SK-N-SH (cell line): ENCODE measurements around the gene TACC2. TPM values are rescaled to one million over a fixed set of nuclear protein-coding genes. Genes with fewer than 3 reads are reported as not detected.

Experiments
- CTCF ChIA-PET: fragments of 300-600, 350-600 bp; formaldehyde crosslinking; extraction: SDS; loops from one replicate; lab custom pipeline; 2021; lab: Yijun Ruan, JAX
- POLR2A ChIA-PET: fragments of 350-600 bp; sonication (Branson Sonifier 250); formaldehyde crosslinking; extraction: SDS; loops from one replicate; lab custom pipeline; 2020; ENCODE audit warnings: antibody characterized with exemption, inconsistent platforms; lab: Yijun Ruan, JAX
- DNase-seq: peaks from one replicate; pipeline ENCODE4 v3.0.0; 2012
- H2AFZ ChIP-seq: fragments of 200-600 bp; sonication (generic); 2 replicates; pipeline ENCODE4 v1.8.1; 2016; ENCODE audit warnings: antibody characterized with exemption, mild to moderate bottlenecking, low read depth
- H3F3A ChIP-seq: fragments of 200-600 bp; sonication (generic); replicated peaks from 2 replicates; pipeline ENCODE3; 2016; ENCODE audit warnings: antibody characterized with exemption, mild to moderate bottlenecking; ENCODE audit not compliant: insufficient read depth
- H3K27ac ChIP-seq, 2 experiments: fragments of 200-500 bp in 1 of 2; fragments of 200-600 bp in 1 of 2; sonication (Bioruptor generic) in 1 of 2; sonication (generic), shearing (Covaris generic) in 1 of 2; 2 replicates each; pipeline versions ENCODE4 v1.5.1 to v1.6.1; 2014 to 2016; ENCODE audit warnings: low read depth in 2 of 2, inconsistent platforms in 1 of 2, low read length in 1 of 2, mild to moderate bottlenecking in 1 of 2, mixed read lengths in 1 of 2
- H3K27me3 ChIP-seq: fragments of 200-600 bp; sonication (generic), shearing (Covaris generic); 2 replicates; pipeline ENCODE4 v1.6.1; 2016; ENCODE audit warnings: mixed run types; ENCODE audit not compliant: insufficient read depth
- H3K36me3 ChIP-seq, 2 experiments: fragments of 200-500 bp in 1 of 2; fragments of 200-600 bp in 1 of 2; sonication (Bioruptor generic) in 1 of 2; sonication (generic) in 1 of 2; replicated peaks in 1 of 2; 2 replicates each; pipeline versions ENCODE3 to v1.5.1; 2014 to 2016; ENCODE audit warnings: low read length in 1 of 2, mild to moderate bottlenecking in 1 of 2; ENCODE audit not compliant: insufficient read depth in 2 of 2, control insufficient read depth in 1 of 2
- H3K4me1 ChIP-seq, 2 experiments: fragments of 200-500 bp in 1 of 2; fragments of 200-600 bp in 1 of 2; sonication (Bioruptor generic) in 1 of 2; sonication (generic), shearing (Covaris generic) in 1 of 2; 2 replicates each; pipeline versions ENCODE4 v1.5.1 to v1.6.1; 2014 to 2016; ENCODE audit warnings: low read depth in 1 of 2, low read length in 1 of 2, mixed run types in 1 of 2; ENCODE audit not compliant: insufficient read depth in 2 of 2, control insufficient read depth in 1 of 2
- H3K4me2 ChIP-seq: fragments of 200-600 bp; sonication (generic), shearing (Covaris generic); 2 replicates; pipeline ENCODE4 v1.6.1; 2017; ENCODE audit warnings: mixed run types
- H3K4me3 ChIP-seq, 2 experiments: fragments of 200-500 bp in 1 of 2; fragments of 200-600 bp in 1 of 2; sonication (Bioruptor generic) in 1 of 2; sonication (generic), shearing (Covaris generic) in 1 of 2; 2 replicates each; pipeline versions ENCODE4 v1.5.1 to v1.8.1; 2014 to 2016; ENCODE audit warnings: low read depth in 2 of 2, inconsistent platforms in 1 of 2, low read length in 1 of 2, mild to moderate bottlenecking in 1 of 2, mixed read lengths in 1 of 2, moderate library complexity in 1 of 2
- H3K79me2 ChIP-seq: fragments of 200-600 bp; sonication (generic); 2 replicates; pipeline ENCODE4 v1.8.1; 2017; ENCODE audit warnings: mild to moderate bottlenecking; ENCODE audit not compliant: insufficient read depth
- H3K9ac ChIP-seq: fragments of 200-600 bp; sonication (generic); 2 replicates; pipeline ENCODE4 v1.6.1; 2017; ENCODE audit warnings: mixed run types
- H3K9me2 ChIP-seq: fragments of 200-600 bp; sonication (generic); 2 replicates; pipeline ENCODE4 v1.6.1; 2017; ENCODE audit warnings: mixed run types
- H3K9me3 ChIP-seq: fragments of 200-600 bp; sonication (generic); 2 replicates; pipeline ENCODE4 v1.6.1; 2017; ENCODE audit warnings: mixed run types, mild to moderate bottlenecking, moderate library complexity
- H4K20me1 ChIP-seq: fragments of 200-600 bp; sonication (generic); 2 replicates; pipeline ENCODE4 v1.6.1; 2017; ENCODE audit warnings: mild to moderate bottlenecking, mixed run types; ENCODE audit not compliant: insufficient read depth
- CHD2 ChIP-seq: fragments of 150-350 bp; IDR thresholded peaks from 2 replicates; pipeline ENCODE4 v1.6.1; 2018; ENCODE audit warnings: low read length; ENCODE audit not compliant: partially characterized antibody
- ELF1 ChIP-seq: IDR thresholded peaks from 2 replicates; pipeline ENCODE4 v1.4.0; 2012
- EP300 ChIP-seq, 2 experiments: IDR thresholded peaks; 2 replicates each; pipeline versions ENCODE4 v1.4.0 to v1.6.1; 2012; ENCODE audit warnings: borderline replicate concordance in 1 of 2, low read depth in 1 of 2, low read length in 1 of 2
- EZH2phosphoT487 ChIP-seq: fragments of 200-600 bp; sonication (generic); IDR thresholded peaks from 2 replicates; pipeline ENCODE4 v1.6.1; 2017; ENCODE audit warnings: low read depth, mixed run types, mild to moderate bottlenecking, antibody characterized with exemption, moderate library complexity, borderline replicate concordance
- FOXJ3 ChIP-seq: sonication (generic); formaldehyde crosslinking; IDR thresholded peaks from 2 replicates; pipeline ENCODE4 v1.5.1; 2020; ENCODE audit warnings: mild to moderate bottlenecking, missing genetic modification reagents
- FOXM1 ChIP-seq: IDR thresholded peaks from 2 replicates; pipeline ENCODE4 v1.4.0; 2012; ENCODE audit warnings: low read depth, mild to moderate bottlenecking
- MEF2A ChIP-seq: IDR thresholded peaks from 2 replicates; pipeline ENCODE4 v1.4.0; 2012; ENCODE audit warnings: low read depth, borderline replicate concordance
- MXI1 ChIP-seq: IDR thresholded peaks from 2 replicates; pipeline ENCODE4 v1.6.1; 2012; ENCODE audit warnings: mild to moderate bottlenecking, low read depth, low read length, improper control_type of control experiment
- RAD21 ChIP-seq: IDR thresholded peaks from 2 replicates; pipeline ENCODE4 v1.6.1; 2012; ENCODE audit warnings: mild to moderate bottlenecking, low read length
- RFX5 ChIP-seq: IDR thresholded peaks from 2 replicates; pipeline ENCODE4 v1.6.1; 2012; ENCODE audit warnings: mild to moderate bottlenecking, improper control_type of control experiment, low read length
- RXRA ChIP-seq: IDR thresholded peaks from 2 replicates; pipeline ENCODE4 v1.4.0; 2012; ENCODE audit warnings: low read depth, mild to moderate bottlenecking, borderline replicate concordance
- SIN3A ChIP-seq: IDR thresholded peaks from 2 replicates; pipeline ENCODE4 v1.6.1; 2012; ENCODE audit warnings: low read depth, mild to moderate bottlenecking, low read length, moderate library complexity, borderline replicate concordance
- SMC3 ChIP-seq: IDR thresholded peaks from 2 replicates; pipeline ENCODE4 v1.6.1; 2012; ENCODE audit warnings: low read depth, low read length, improper control_type of control experiment
- TAF1 ChIP-seq: IDR thresholded peaks from 2 replicates; pipeline ENCODE4 v1.6.1; 2012; ENCODE audit warnings: low read depth, mild to moderate bottlenecking, low read length, moderate library complexity, borderline replicate concordance
- WGBS: methylation state at CpG from one replicate; pipeline ENCODE4 v1.1.6; 2017; ENCODE audit warnings: low lambda C conversion rate; 5-methylcytosine and 5-hydroxymethylcytosine counted together
- polyA plus RNA-seq, 3 experiments: library from polyadenylated mRNA; depleted of rRNA; stranded (reverse); fragments of >200 nt; gene quantifications; 2 replicates each; pipeline ENCODE4 v1.2.3, GENCODE V29; 2012
- TF ChIP-seq, protein P1 (sequence below): IDR thresholded peaks from 2 replicates; pipeline ENCODE4 v1.4.0; 2012; ENCODE audit warnings: low read depth, borderline replicate concordance
- TF ChIP-seq, protein P2 (sequence below): IDR thresholded peaks from 2 replicates; pipeline ENCODE4 v1.4.0; 2012; ENCODE audit warnings: low read depth
- TF ChIP-seq, protein P3 (sequence below): IDR thresholded peaks from 2 replicates; pipeline ENCODE4 v1.4.0; 2012; ENCODE audit warnings: low read depth, borderline replicate concordance

Gene TACC2
- polyA plus RNA-seq, 1 of the 3 experiments (the other 2 are of a cell fraction): 8.8 TPM

DNA sequence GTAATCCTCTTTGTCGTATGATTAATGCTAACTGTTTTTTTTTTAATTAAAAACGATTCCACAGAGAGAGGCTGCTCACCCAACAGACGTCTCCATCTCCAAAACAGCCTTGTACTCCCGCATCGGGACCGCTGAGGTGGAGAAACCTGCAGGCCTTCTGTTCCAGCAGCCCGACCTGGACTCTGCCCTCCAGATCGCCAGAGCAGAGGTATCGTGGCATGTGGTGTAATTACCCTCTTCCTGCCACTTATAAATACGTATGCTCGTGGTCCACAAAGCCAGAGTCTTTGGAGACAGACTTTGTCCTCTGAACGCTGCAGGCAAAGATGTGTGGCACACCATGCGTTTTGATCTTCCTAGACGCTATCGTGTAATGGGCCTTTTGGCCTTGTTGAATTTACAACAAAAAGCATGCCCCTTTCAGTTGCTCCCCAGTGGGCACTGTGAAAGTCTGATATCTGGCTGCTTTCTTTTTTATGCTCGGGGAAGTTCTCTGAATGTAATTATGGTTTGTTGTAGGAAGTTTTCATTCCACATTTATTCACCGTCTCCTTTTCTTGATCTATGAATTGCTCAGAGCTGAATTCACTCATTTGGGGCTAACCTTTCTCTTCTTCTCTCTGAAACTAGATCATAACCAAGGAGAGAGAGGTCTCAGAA lies 248.5 kb downstream of the TACC2 start:
- no peak overlapping the region for H3K4me2 ChIP-seq
- H3K27ac ChIP-seq: peak overlapping the region in 1 of 2 experiments; percentile 98; a peak in 2 of 4 replicates
- peaks cover 0 to 51% of the 10 kb centered on the region in 2 experiments; a peak in 2 of 4 replicates for H3K4me1 ChIP-seq
- H3K9me3 ChIP-seq: no peaks in the 10 kb centered on the region
- no peak overlapping the region for H3K9ac ChIP-seq
- WGBS: 69% methylated on average over 17 of the region's 17 CpGs
- peak; percentile 58 for DNase-seq
- H3K27me3 ChIP-seq: no peaks in the 10 kb centered on the region
- CTCF ChIA-PET: interaction anchor here (2.9 kb wide), 1 partner anchor 98 kb away, joined by 12 read pairs; no protein-coding TSS in a partner anchor
- H3K9me2 ChIP-seq: no peaks in the 10 kb centered on the region
- POLR2A ChIA-PET: interaction anchor here (0.7 to 2.1 kb wide), 4 partner anchors 9 to 136 kb away, joined by 3 to 5 read pairs (median 4); no protein-coding TSS in a partner anchor
- no peaks in the 10 kb centered on the region for H4K20me1 ChIP-seq
- H3K36me3 ChIP-seq: peaks cover 2 to 14% of the 10 kb centered on the region in 2 experiments
- no peak for TF ChIP-seq FOXJ3 (CRISPR knock-in tag)
- TF ChIP-seq TAF1: no peak
- TF ChIP-seq, all 33 proteins: peak for 0
- Histone ChIP-seq H3K4me3 (no peak overlapping the region), H2AFZ (no peak overlapping the region), H3K79me2 (no peaks in the 10 kb centered on the region), H3F3A (no peaks in the 10 kb centered on the region)

DNA sequence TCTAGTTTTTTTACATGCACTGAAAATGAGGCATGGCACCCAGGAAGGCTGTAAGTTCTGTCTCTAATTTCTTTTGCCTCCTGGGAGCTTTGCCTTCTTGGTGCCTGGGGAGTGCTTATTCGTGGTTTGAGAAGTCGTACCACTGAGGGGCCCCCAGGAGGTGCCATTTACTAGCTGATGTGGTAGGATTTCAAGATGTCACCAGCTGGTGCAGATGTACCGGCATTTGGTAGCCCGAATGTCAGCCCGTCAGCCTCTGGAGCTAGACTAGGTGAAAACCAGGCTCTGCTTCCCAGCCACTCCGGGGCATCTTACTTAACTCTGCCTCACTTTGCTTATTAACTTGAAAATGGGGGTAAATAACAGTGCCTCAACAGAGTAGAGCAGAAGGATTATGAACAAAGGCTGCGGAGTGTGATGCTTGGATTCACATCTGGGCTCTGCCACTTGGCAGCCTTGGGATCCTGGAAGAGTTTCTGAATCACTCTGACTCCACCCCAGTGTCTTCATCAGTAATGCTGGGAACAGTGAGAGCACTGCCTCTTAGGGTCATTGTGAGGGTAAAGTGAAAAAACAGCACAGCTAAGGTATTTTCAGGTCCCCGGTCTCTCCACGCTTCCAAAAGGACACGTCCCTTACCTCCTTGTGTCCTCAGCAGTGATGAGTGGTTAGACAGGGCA lies 250.8 kb downstream of the TACC2 start:
- no peak overlapping the region for H3K4me3 ChIP-seq
- H3K27ac ChIP-seq: no peak overlapping the region
- TF ChIP-seq SMC3 (no peak), RAD21 (0 out of 2 replicates have a peak, but pooled peaks have one; percentile 9), EP300 (IDR thresholded peaks at IDR 0.05; ENCODE audit: borderline replicate concordance in 1 of 2, low read depth in 1 of 2, low read length in 1 of 2) (no peak)
- H3K36me3 ChIP-seq: peaks cover 2 to 17% of the 10 kb centered on the region in 2 experiments
- no peak for DNase-seq
- no peaks in the 10 kb centered on the region for H3F3A ChIP-seq
- no peak overlapping the region for H2AFZ ChIP-seq
- H3K9me2 ChIP-seq: no peaks in the 10 kb centered on the region
- H4K20me1 ChIP-seq: no peaks in the 10 kb centered on the region
- no peaks in the 10 kb centered on the region for H3K9me3 ChIP-seq
- ChIA-PET POLR2A (no interaction called here), CTCF (interaction anchor here (0.9 to 1.2 kb wide), 2 partner anchors 28 to 90 kb away, joined by 3 read pairs; no protein-coding TSS in a partner anchor)
- H3K27me3 ChIP-seq: no peaks in the 10 kb centered on the region
- WGBS: 94% methylated on average over 10 of the region's 10 CpGs
- H3K4me1 ChIP-seq: peaks cover 0 to 31% of the 10 kb centered on the region in 2 experiments; a peak in 2 of 4 replicates
- no peak overlapping the region for H3K9ac ChIP-seq
- H3K4me2 ChIP-seq: no peak overlapping the region
- no peaks in the 10 kb centered on the region for H3K79me2 ChIP-seq

DNA sequence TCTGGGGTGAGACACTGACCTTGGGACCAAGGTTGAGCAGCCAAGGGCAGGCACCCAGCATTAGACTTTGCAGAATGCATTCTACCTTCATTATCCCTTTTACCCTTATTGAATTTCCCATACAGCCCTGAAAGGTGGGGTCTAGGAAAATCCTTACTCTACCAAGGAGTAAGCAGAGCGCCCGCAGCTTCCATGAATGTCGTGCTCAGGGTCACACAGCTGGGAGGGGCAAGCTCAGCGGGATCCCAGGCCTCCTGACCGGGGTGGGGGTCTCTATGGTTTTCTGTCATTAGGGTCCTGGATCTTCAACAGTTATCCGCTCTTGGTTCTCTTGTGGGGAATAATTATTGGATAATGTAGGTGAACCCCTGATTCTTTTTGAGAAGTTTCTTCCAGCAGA lies 251.4 kb downstream of the TACC2 start:
- no peak for DNase-seq
- no peak overlapping the region for H3K4me3 ChIP-seq
- no peak overlapping the region for H3K9ac ChIP-seq
- no peaks in the 10 kb centered on the region for H3K79me2 ChIP-seq
- no peak overlapping the region for H3K4me2 ChIP-seq
- POLR2A ChIA-PET: no interaction called here
- no peak overlapping the region for H2AFZ ChIP-seq
- whole genome bisulfite sequencing: 95% methylated on average over 6 of the region's 6 CpGs
- no peaks in the 10 kb centered on the region for H3K9me2 ChIP-seq
- CTCF ChIA-PET: interaction anchor here (0.9 kb wide), 1 partner anchor 91 kb away, joined by 3 read pairs; no protein-coding TSS in a partner anchor
- H3F3A ChIP-seq: no peaks in the 10 kb centered on the region
- H3K27ac ChIP-seq: no peak overlapping the region
- no peaks in the 10 kb centered on the region for H3K9me3 ChIP-seq
- no peaks in the 10 kb centered on the region for H3K27me3 ChIP-seq
- peaks cover 0 to 29% of the 10 kb centered on the region in 2 experiments; a peak in 2 of 4 replicates for H3K4me1 ChIP-seq
- H3K36me3 ChIP-seq: peaks cover 8 to 21% of the 10 kb centered on the region in 2 experiments
- no peaks in the 10 kb centered on the region for H4K20me1 ChIP-seq
- TF ChIP-seq SIN3A (no peak), ELF1 (no peak), RXRA (no peak), MXI1 (no peak), FOXM1 (no peak), MEF2A (no peak), RFX5 (no peak), CHD2 (no peak), EZH2phosphoT487 (no peak), FOXJ3 (CRISPR knock-in tag) (no peak), TAF1 (no peak)
- TF ChIP-seq, protein P1, sequence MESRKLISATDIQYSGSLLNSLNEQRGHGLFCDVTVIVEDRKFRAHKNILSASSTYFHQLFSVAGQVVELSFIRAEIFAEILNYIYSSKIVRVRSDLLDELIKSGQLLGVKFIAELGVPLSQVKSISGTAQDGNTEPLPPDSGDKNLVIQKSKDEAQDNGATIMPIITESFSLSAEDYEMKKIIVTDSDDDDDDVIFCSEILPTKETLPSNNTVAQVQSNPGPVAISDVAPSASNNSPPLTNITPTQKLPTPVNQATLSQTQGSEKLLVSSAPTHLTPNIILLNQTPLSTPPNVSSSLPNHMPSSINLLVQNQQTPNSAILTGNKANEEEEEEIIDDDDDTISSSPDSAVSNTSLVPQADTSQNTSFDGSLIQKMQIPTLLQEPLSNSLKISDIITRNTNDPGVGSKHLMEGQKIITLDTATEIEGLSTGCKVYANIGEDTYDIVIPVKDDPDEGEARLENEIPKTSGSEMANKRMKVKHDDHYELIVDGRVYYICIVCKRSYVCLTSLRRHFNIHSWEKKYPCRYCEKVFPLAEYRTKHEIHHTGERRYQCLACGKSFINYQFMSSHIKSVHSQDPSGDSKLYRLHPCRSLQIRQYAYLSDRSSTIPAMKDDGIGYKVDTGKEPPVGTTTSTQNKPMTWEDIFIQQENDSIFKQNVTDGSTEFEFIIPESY: no peak
- TF ChIP-seq, protein P2, sequence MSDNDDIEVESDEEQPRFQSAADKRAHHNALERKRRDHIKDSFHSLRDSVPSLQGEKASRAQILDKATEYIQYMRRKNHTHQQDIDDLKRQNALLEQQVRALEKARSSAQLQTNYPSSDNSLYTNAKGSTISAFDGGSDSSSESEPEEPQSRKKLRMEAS: no peak
- TF ChIP-seq, protein P3, sequence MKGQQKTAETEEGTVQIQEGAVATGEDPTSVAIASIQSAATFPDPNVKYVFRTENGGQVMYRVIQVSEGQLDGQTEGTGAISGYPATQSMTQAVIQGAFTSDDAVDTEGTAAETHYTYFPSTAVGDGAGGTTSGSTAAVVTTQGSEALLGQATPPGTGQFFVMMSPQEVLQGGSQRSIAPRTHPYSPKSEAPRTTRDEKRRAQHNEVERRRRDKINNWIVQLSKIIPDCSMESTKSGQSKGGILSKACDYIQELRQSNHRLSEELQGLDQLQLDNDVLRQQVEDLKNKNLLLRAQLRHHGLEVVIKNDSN: no peak
